H9 (cell line): ENCODE measurements around the gene P2RY4. TPM values are rescaled to one million over a fixed set of nuclear protein-coding genes. Genes with fewer than 3 reads are reported as not detected.

ENCODE experiments used
- DNase-seq: peaks from one replicate; pipeline ENCODE4 v3.0.0-alpha.2; 2017
- H2AFZ ChIP-seq: one replicate; pipeline ENCODE4 v1.6.1; 2013; ENCODE audit warnings: mild to moderate bottlenecking, low read length, control low read depth, moderate library complexity
- H2AK5ac ChIP-seq: 2 replicates; pipeline ENCODE4 v1.6.1; 2013; ENCODE audit warnings: low read length, control low read depth, mixed read lengths; ENCODE audit not compliant: insufficient read length
- H2BK120ac ChIP-seq: one replicate; pipeline ENCODE4 v1.6.1; 2013; ENCODE audit warnings: low read depth, mild to moderate bottlenecking, low read length, control low read depth, inconsistent platforms; ENCODE audit not compliant: poor library complexity, severe bottlenecking
- H2BK12ac ChIP-seq: 2 replicates; pipeline ENCODE4 v1.6.1; 2013; ENCODE audit warnings: low read length, control low read depth, mixed read lengths, low read depth; ENCODE audit not compliant: insufficient read length
- H2BK15ac ChIP-seq: 2 replicates; pipeline ENCODE4 v1.6.1; 2013; ENCODE audit warnings: low read depth, low read length, control low read depth
- H2BK20ac ChIP-seq: one replicate; pipeline ENCODE4 v1.6.1; 2013; ENCODE audit warnings: low read depth, mild to moderate bottlenecking, low read length, control low read depth, inconsistent platforms; ENCODE audit not compliant: poor library complexity, severe bottlenecking
- H2BK5ac ChIP-seq: 2 replicates; pipeline ENCODE4 v1.6.1; 2013; ENCODE audit warnings: low read length, control low read depth, mixed read lengths; ENCODE audit not compliant: insufficient read length
- H3K14ac ChIP-seq: 2 replicates; pipeline ENCODE4 v1.6.1; 2013; ENCODE audit warnings: low read length, control low read depth; ENCODE audit not compliant: insufficient read depth
- H3K18ac ChIP-seq: 2 replicates; pipeline ENCODE4 v1.6.1; 2013; ENCODE audit warnings: low read depth, mild to moderate bottlenecking, mixed read lengths, low read length, control low read depth; ENCODE audit not compliant: insufficient read length
- H3K23ac ChIP-seq: 2 replicates; pipeline ENCODE4 v1.6.1; 2013; ENCODE audit warnings: low read length, control low read depth, mixed read lengths, low read depth; ENCODE audit not compliant: insufficient read length
- H3K23me2 ChIP-seq: 2 replicates; pipeline ENCODE4 v1.6.1; 2013; ENCODE audit warnings: low read depth, mild to moderate bottlenecking, mixed read lengths, low read length, control low read depth; ENCODE audit not compliant: insufficient read length, poor library complexity, severe bottlenecking
- H3K27ac ChIP-seq: 2 replicates; pipeline ENCODE4 v1.5.1; 2013; ENCODE audit warnings: low read length, control low read depth, mixed read lengths, low read depth; ENCODE audit not compliant: insufficient read length
- H3K27me3 ChIP-seq: 2 replicates; pipeline ENCODE4 v1.6.1; 2013; ENCODE audit warnings: low read length, control low read depth, inconsistent platforms; ENCODE audit not compliant: insufficient read depth
- H3K4ac ChIP-seq: 2 replicates; pipeline ENCODE4 v1.6.1; 2013; ENCODE audit warnings: low read depth, mild to moderate bottlenecking, control low read depth, inconsistent platforms, low read length, moderate library complexity
- H3K4me1 ChIP-seq: 2 replicates; pipeline ENCODE4 v1.6.1; 2013; ENCODE audit warnings: low read length, control low read depth, inconsistent platforms; ENCODE audit not compliant: insufficient read depth
- H3K4me2 ChIP-seq: 2 replicates; pipeline ENCODE4 v1.6.1; 2013; ENCODE audit warnings: low read length, control low read depth, mixed read lengths; ENCODE audit not compliant: insufficient read length, insufficient read depth
- H3K56ac ChIP-seq: 2 replicates; pipeline ENCODE4 v1.6.1; 2013; ENCODE audit warnings: low read depth, mild to moderate bottlenecking, mixed read lengths, low read length, control low read depth; ENCODE audit not compliant: insufficient read length
- H3K79me1 ChIP-seq: 2 replicates; pipeline ENCODE4 v1.6.1; 2013; ENCODE audit warnings: low read depth, mild to moderate bottlenecking, moderate library complexity, low read length, control low read depth, inconsistent platforms; ENCODE audit not compliant: insufficient read depth, poor library complexity, severe bottlenecking
- H3K79me2 ChIP-seq: 2 replicates; pipeline ENCODE4 v1.6.1; 2013; ENCODE audit warnings: low read length, control low read depth, inconsistent platforms; ENCODE audit not compliant: insufficient read depth
- H3K9ac ChIP-seq: 2 replicates; pipeline ENCODE4 v1.6.1; 2013; ENCODE audit warnings: low read length, control low read depth, mixed read lengths; ENCODE audit not compliant: insufficient read length; ENCODE audit errors: extremely low read depth
- H3K9me3 ChIP-seq: one replicate; pipeline ENCODE4 v1.6.1; 2013; ENCODE audit warnings: low read depth, low read length, inconsistent platforms; ENCODE audit not compliant: control insufficient read depth
- H3T11ph ChIP-seq: one replicate; pipeline ENCODE4 v1.6.1; 2013; ENCODE audit warnings: mild to moderate bottlenecking, low read length, control low read depth, inconsistent platforms
- H4K20me1 ChIP-seq: one replicate; pipeline ENCODE4 v1.6.1; 2013; ENCODE audit not compliant: control insufficient read depth, insufficient read length, insufficient read depth
- H4K5ac ChIP-seq: 2 replicates; pipeline ENCODE4 v1.6.1; 2013; ENCODE audit warnings: low read depth, mild to moderate bottlenecking, mixed read lengths, low read length, control low read depth; ENCODE audit not compliant: insufficient read length
- H4K8ac ChIP-seq: replicated peaks from 2 replicates; pipeline ENCODE4 v1.6.1; 2013; ENCODE audit warnings: low read length, control low read depth, mixed read lengths, low read depth; ENCODE audit not compliant: insufficient read length
- H4K91ac ChIP-seq: 2 replicates; pipeline ENCODE4 v1.6.1; 2013; ENCODE audit warnings: low read depth, mild to moderate bottlenecking, moderate library complexity, mixed read lengths, low read length, control low read depth; ENCODE audit not compliant: insufficient read length
- H3K27ac Mint-ChIP-seq, 3 experiments: 2 replicates in 2 of 3; 3 replicates in 1 of 3; pipeline ENCODE4 v1.8.0; 2020 to 2021; ENCODE audit warnings: mixed read lengths in 3 of 3, mild to moderate bottlenecking in 1 of 3, moderate library complexity in 1 of 3
- H3K27me3 Mint-ChIP-seq: 2 replicates; pipeline ENCODE4 v1.8.0; 2021; ENCODE audit warnings: low read depth, mild to moderate bottlenecking, moderate library complexity, mixed read lengths
- H3K36me3 Mint-ChIP-seq, 3 experiments: 2 replicates in 2 of 3; 3 replicates in 1 of 3; pipeline ENCODE4 v1.8.0; 2020 to 2021; ENCODE audit warnings: low read depth in 3 of 3, mixed read lengths in 3 of 3; ENCODE audit not compliant: insufficient read depth in 1 of 3
- H3K4me1 Mint-ChIP-seq, 2 experiments: 2 replicates each; pipeline ENCODE4 v1.8.0; 2020; ENCODE audit warnings: mixed read lengths in 2 of 2
- H3K4me3 Mint-ChIP-seq, 2 experiments: 2 replicates in 1 of 2; 3 replicates in 1 of 2; pipeline ENCODE4 v1.8.0; 2020 to 2021; ENCODE audit warnings: mild to moderate bottlenecking in 2 of 2, mixed read lengths in 2 of 2, moderate library complexity in 1 of 2
- H3K9me3 Mint-ChIP-seq, 2 experiments: 2 replicates in 1 of 2; 3 replicates in 1 of 2; pipeline ENCODE4 v1.8.0; 2020; ENCODE audit warnings: mild to moderate bottlenecking in 2 of 2, mixed read lengths in 2 of 2, moderate library complexity in 1 of 2
- WGBS: extraction: QIAGEN DNeasy Blood & Tissue Kit; methylation state at CpG from one replicate; pipeline ENCODE4 v1.1.7; 2013; ENCODE audit warnings: missing lambda C conversion rate, low lambda C conversion rate, mixed read lengths; ENCODE audit not compliant: insufficient read length; ENCODE audit errors: extremely low coverage; 5-methylcytosine and 5-hydroxymethylcytosine counted together
- total RNA-seq: library from RNA; stranded (reverse); gene quantifications from 2 replicates; pipeline ENCODE4 v1.2.1, GENCODE V29; 2021
- TF ChIP-seq, protein P1 (sequence below): fragments of 200-600 bp; sonication (generic); conservative IDR thresholded peaks from 3 replicates; pipeline ENCODE4 v1.8.0; 2021; ENCODE audit warnings: antibody characterized with exemption, mild to moderate bottlenecking

The P2RY4 gene
- total RNA-seq, 1 experiment from 2014 or later = not detected

DNA sequence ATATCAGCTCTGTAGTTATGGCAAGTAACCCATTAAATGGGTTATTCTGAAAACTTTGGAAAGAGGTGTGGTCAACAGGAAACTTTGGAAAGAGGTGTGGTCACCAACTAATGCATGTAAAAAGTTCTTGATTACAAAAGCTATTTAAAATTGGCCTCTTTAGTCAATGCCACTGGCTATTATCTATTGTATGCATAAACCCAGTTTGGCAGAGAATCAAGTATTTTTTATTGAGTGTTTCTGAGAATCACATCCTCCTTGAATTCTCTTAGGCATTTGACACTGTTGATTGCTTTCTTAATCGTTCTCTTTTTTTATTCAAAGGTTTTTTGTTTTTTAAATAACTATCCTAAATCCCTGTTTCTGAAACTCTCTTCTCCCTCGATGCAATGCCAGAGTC is 7.5 kb downstream of the P2RY4 start:
- Histone ChIP-seq H3K79me1 (no peaks in the 10 kb centered on the region), H3K23ac (no peak overlapping the region), H2BK15ac (no peak overlapping the region), H2BK5ac (no peak overlapping the region), H4K91ac (no peak overlapping the region), H3K9ac (no peak overlapping the region), H2AFZ (no peak overlapping the region), H3K18ac (no peak overlapping the region), H3K79me2 (no peaks in the 10 kb centered on the region), H3K27ac (no peak overlapping the region), H3K9me3 (peaks cover 32% of the 10 kb centered on the region), H3K56ac (no peak overlapping the region), H3K4ac (no peak overlapping the region), H2BK20ac (no peak overlapping the region), H3T11ph (no peak overlapping the region), H4K8ac (no peak overlapping the region), H4K20me1 (no peaks in the 10 kb centered on the region), H3K4me1 (no peaks in the 10 kb centered on the region), H4K5ac (no peak overlapping the region), H3K14ac (no peak overlapping the region), H2BK120ac (no peak overlapping the region), H3K27me3 (no peaks in the 10 kb centered on the region), H3K4me2 (no peak overlapping the region), H2AK5ac (no peak overlapping the region), H3K23me2 (no peaks in the 10 kb centered on the region), H2BK12ac (no peak overlapping the region)
- no peak for DNase-seq
- peaks cover 10% of the 10 kb centered on the region in 2 experiments for H3K4me1 Mint-ChIP-seq
- H3K36me3 Mint-ChIP-seq = peaks cover 0 to 5% (median 0%) of the 10 kb centered on the region in 3 experiments; a peak in 3 of 7 replicates
- peaks cover 67 to 76% of the 10 kb centered on the region in 2 experiments for H3K9me3 Mint-ChIP-seq
- no peaks in the 10 kb centered on the region for H3K27me3 Mint-ChIP-seq
- TF ChIP-seq, protein P1, sequence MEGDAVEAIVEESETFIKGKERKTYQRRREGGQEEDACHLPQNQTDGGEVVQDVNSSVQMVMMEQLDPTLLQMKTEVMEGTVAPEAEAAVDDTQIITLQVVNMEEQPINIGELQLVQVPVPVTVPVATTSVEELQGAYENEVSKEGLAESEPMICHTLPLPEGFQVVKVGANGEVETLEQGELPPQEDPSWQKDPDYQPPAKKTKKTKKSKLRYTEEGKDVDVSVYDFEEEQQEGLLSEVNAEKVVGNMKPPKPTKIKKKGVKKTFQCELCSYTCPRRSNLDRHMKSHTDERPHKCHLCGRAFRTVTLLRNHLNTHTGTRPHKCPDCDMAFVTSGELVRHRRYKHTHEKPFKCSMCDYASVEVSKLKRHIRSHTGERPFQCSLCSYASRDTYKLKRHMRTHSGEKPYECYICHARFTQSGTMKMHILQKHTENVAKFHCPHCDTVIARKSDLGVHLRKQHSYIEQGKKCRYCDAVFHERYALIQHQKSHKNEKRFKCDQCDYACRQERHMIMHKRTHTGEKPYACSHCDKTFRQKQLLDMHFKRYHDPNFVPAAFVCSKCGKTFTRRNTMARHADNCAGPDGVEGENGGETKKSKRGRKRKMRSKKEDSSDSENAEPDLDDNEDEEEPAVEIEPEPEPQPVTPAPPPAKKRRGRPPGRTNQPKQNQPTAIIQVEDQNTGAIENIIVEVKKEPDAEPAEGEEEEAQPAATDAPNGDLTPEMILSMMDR = no peak
- no CpG with 5 or more reads among the region's 2 CpGs for WGBS
- H3K27ac Mint-ChIP-seq = no peak overlapping the region
- no peak overlapping the region for H3K4me3 Mint-ChIP-seq
